ENCODE measurements around the gene NRXN3. TPM values are rescaled to one million over a fixed set of nuclear protein-coding genes. Genes with fewer than 3 reads are reported as not detected.

The NRXN3 gene
- total RNA-seq, 1 experiment from 2014 or later, result not detected

DNA sequence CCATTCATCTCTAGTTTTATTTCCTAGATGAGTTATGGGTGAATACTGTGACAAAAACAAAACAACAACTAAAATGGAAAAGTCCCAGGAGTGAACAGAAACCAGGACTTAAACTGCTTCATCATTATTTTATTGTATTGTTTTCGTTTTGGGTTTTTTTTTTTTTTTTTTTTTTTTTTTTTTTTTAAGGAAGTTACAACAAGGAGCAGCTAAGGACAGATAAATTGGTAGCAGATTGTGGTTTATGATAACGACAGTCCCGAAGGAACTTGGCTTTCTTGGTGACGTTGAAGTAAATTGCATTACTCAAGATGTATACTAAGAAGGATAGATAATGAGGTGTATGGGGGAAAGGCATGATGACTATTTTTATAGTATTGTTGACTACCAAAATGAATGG lies 866.3 kb downstream of the NRXN3 start:
- Histone ChIP-seq H2AFZ (ENCODE audit: low read depth, low read length, poor library complexity, severe bottlenecking) (no peak overlapping the region), H3K36me3 (ENCODE audit: control insufficient read depth in 1 of 2, insufficient read depth in 2 of 2, low read length in 2 of 2) (no peaks in the 10 kb centered on the region), H3K27me3 (ENCODE audit: insufficient read depth, low read length) (no peaks in the 10 kb centered on the region), H3K79me2 (ENCODE audit: insufficient read depth, low read length) (no peaks in the 10 kb centered on the region), H4K20me1 (ENCODE audit: insufficient read depth) (no peaks in the 10 kb centered on the region), H3K9ac (ENCODE audit: low read length) (no peak overlapping the region), H3K4me2 (ENCODE audit: low read length) (no peak overlapping the region), H3K9me2 (ENCODE audit: insufficient read depth) (no peaks in the 10 kb centered on the region), H3K4me1 (ENCODE audit: control insufficient read depth in 1 of 2, insufficient read depth in 2 of 2, low read length in 2 of 2) (no peaks in the 10 kb centered on the region), H3K9me3 (ENCODE audit: control insufficient read depth in 1 of 2, insufficient read depth in 1 of 2, low read depth in 1 of 2, low read length in 2 of 2) (peaks cover 0 to 30% of the 10 kb centered on the region in 2 experiments; a peak in 2 of 4 replicates), H3K27ac (ENCODE audit: low read depth, low read length) (no peak overlapping the region), H3K4me3 (replicated peaks in 1 of 2; ENCODE audit: low read depth in 1 of 2, low read length in 2 of 2) (no peak overlapping the region)
- intact Hi-C loops (cut with micrococcal nuclease), result no loop called here
- ChIA-PET RAD21 (ENCODE audit: low non-redundant PET in 1 of 2, low total read pairs in 2 of 2, uncharacterized antibody in 2 of 2, unreplicated experiment in 2 of 2) (no interaction called here), POLR2A (no interaction called here), CTCF (no interaction called here)
- TF ChIP-seq ZFX (IDR thresholded peaks at IDR 0.05), result no peak
- TF ChIP-seq, protein P1, sequence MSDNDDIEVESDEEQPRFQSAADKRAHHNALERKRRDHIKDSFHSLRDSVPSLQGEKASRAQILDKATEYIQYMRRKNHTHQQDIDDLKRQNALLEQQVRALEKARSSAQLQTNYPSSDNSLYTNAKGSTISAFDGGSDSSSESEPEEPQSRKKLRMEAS (IDR thresholded peaks at IDR 0.05), result no peak
- no peak for TF ChIP-seq CEBPB (IDR thresholded peaks at IDR 0.05; ENCODE audit: low read depth)
- TF ChIP-seq, protein P2, sequence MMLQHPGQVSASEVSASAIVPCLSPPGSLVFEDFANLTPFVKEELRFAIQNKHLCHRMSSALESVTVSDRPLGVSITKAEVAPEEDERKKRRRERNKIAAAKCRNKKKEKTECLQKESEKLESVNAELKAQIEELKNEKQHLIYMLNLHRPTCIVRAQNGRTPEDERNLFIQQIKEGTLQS (IDR thresholded peaks at IDR 0.05), result no peak
- no peak for TF ChIP-seq SRF (IDR thresholded peaks at IDR 0.05; ENCODE audit: low read depth)
- no peak for TF ChIP-seq ZNF274 (IDR thresholded peaks at IDR 0.05; ENCODE audit: low read depth, low read length)
- TF ChIP-seq RAD21 (IDR thresholded peaks at IDR 0.05; ENCODE audit: low read depth), result no peak
- TF ChIP-seq FOSL1 (IDR thresholded peaks at IDR 0.05; ENCODE audit: low read depth), result no peak
- ATAC-seq (no peak), DNase-seq (ENCODE audit: low read depth, low spot score) (no peak)
- no TSS peak for BruUV-seq (replicated peaks)

DNA sequence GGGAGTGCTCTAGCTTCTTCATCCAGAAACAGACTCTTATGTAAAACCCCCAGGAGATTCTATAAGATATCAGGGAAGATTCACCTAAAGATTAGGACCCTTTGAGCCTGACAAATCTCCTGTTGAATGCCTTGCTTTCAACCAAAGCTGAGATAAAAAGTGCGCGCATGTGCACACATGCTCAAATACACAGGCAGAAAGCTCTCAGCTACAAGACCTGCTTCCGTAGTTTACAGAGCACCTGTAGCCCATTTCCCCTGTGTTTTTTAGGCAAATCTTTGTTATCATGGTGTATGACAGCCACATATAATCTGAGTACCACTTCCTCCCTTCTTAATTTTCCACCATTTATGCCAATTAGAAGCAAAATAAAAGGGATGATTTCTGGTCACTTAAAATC lies 866.9 kb downstream of the NRXN3 start:
- Histone ChIP-seq H3K36me3 (ENCODE audit: control insufficient read depth in 1 of 2, insufficient read depth in 2 of 2, low read length in 2 of 2) (no peaks in the 10 kb centered on the region), H3K9ac (ENCODE audit: low read length) (no peak overlapping the region), H2AFZ (ENCODE audit: low read depth, low read length, poor library complexity, severe bottlenecking) (no peak overlapping the region), H3K79me2 (ENCODE audit: insufficient read depth, low read length) (no peaks in the 10 kb centered on the region), H3K4me1 (ENCODE audit: control insufficient read depth in 1 of 2, insufficient read depth in 2 of 2, low read length in 2 of 2) (no peaks in the 10 kb centered on the region), H3K27me3 (ENCODE audit: insufficient read depth, low read length) (no peaks in the 10 kb centered on the region), H3K4me3 (replicated peaks in 1 of 2; ENCODE audit: low read depth in 1 of 2, low read length in 2 of 2) (no peak overlapping the region), H3K9me2 (ENCODE audit: insufficient read depth) (no peaks in the 10 kb centered on the region), H4K20me1 (ENCODE audit: insufficient read depth) (no peaks in the 10 kb centered on the region), H3K9me3 (ENCODE audit: control insufficient read depth in 1 of 2, insufficient read depth in 1 of 2, low read depth in 1 of 2, low read length in 2 of 2) (peaks cover 0 to 30% of the 10 kb centered on the region in 2 experiments; a peak in 2 of 4 replicates), H3K27ac (ENCODE audit: low read depth, low read length) (no peak overlapping the region), H3K4me2 (ENCODE audit: low read length) (no peak overlapping the region)
- RAD21 ChIA-PET (ENCODE audit: low non-redundant PET in 1 of 2, low total read pairs in 2 of 2, uncharacterized antibody in 2 of 2, unreplicated experiment in 2 of 2), result no interaction called here
- BruUV-seq (replicated peaks), result no TSS peak
- intact Hi-C loops (cut with micrococcal nuclease), result no loop called here
- POLR2A ChIA-PET, result no interaction called here
- CTCF ChIA-PET, result no interaction called here
- ATAC-seq (no peak), DNase-seq (ENCODE audit: low read depth, low spot score) (no peak)
- TF ChIP-seq EZH2phosphoT487 (IDR thresholded peaks at IDR 0.05; ENCODE audit: borderline replicate concordance), result no peak
- no peak for TF ChIP-seq TCF7L2 (IDR thresholded peaks at IDR 0.05; ENCODE audit: borderline replicate concordance, extremely low read depth, insufficient read depth, insufficient read length)
- no peak for TF ChIP-seq FOSL1 (IDR thresholded peaks at IDR 0.05; ENCODE audit: low read depth)
- TF ChIP-seq YY1 (IDR thresholded peaks at IDR 0.05; ENCODE audit: extremely low read depth, insufficient replicate concordance, low read depth, low read length), result no peak
- no peak for TF ChIP-seq SP1 (IDR thresholded peaks at IDR 0.05; ENCODE audit: low read depth)
- TF ChIP-seq ZNF274 (IDR thresholded peaks at IDR 0.05; ENCODE audit: low read depth, low read length), result no peak
- TF ChIP-seq, protein P2 (IDR thresholded peaks at IDR 0.05), result no peak
- TF ChIP-seq, protein P3, sequence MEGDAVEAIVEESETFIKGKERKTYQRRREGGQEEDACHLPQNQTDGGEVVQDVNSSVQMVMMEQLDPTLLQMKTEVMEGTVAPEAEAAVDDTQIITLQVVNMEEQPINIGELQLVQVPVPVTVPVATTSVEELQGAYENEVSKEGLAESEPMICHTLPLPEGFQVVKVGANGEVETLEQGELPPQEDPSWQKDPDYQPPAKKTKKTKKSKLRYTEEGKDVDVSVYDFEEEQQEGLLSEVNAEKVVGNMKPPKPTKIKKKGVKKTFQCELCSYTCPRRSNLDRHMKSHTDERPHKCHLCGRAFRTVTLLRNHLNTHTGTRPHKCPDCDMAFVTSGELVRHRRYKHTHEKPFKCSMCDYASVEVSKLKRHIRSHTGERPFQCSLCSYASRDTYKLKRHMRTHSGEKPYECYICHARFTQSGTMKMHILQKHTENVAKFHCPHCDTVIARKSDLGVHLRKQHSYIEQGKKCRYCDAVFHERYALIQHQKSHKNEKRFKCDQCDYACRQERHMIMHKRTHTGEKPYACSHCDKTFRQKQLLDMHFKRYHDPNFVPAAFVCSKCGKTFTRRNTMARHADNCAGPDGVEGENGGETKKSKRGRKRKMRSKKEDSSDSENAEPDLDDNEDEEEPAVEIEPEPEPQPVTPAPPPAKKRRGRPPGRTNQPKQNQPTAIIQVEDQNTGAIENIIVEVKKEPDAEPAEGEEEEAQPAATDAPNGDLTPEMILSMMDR (IDR thresholded peaks at IDR 0.05 in 2 of 3, conservative IDR thresholded peaks at IDR 0.05 in 1 of 3; ENCODE audit: borderline replicate concordance in 1 of 3, insufficient read depth in 1 of 3, low read depth in 2 of 3, low read length in 2 of 3), result no peak
- no peak for TF ChIP-seq CEBPB (IDR thresholded peaks at IDR 0.05; ENCODE audit: low read depth)
- no peak for TF ChIP-seq EGR1 (IDR thresholded peaks at IDR 0.05; ENCODE audit: low read depth)
- no peak for TF ChIP-seq POLR2AphosphoS5 (IDR thresholded peaks at IDR 0.05; ENCODE audit: low read depth, low read length)
- TF ChIP-seq, protein P1 (IDR thresholded peaks at IDR 0.05), result no peak
- no peak for TF ChIP-seq ZFX (IDR thresholded peaks at IDR 0.05)
- no peak for TF ChIP-seq JUND (IDR thresholded peaks at IDR 0.05)
- TF ChIP-seq CBX3 (IDR thresholded peaks at IDR 0.05; ENCODE audit: low read depth), result no peak
- no peak for TF ChIP-seq POLR2A (IDR thresholded peaks at IDR 0.05; ENCODE audit: borderline replicate concordance, extremely low read depth, insufficient read depth, insufficient read length)

Data from HCT116 (cell line).